GM21381 (cell line): ENCODE measurements around the gene DTWD2.
"Not testable (repeated sequence)": the region's sequence is repeated elsewhere in the genome, so short reads cannot be mapped to it uniquely, and the experiment has no call there.

Experiments used
- ATAC-seq: cut with Tn5 transposase; IDR thresholded peaks from one replicate; pipeline ENCODE4 v1.9.1; 2021; ENCODE audit warnings: mild to moderate bottlenecking, moderate library complexity; ENCODE audit not compliant: unreplicated experiment

Gene DTWD2

GRCh38 chr5:118953652-118954005 lies 34.7 kb downstream of the DTWD2 start:
- ATAC-seq: no peak

- ATAC-seq: no peak
These were observed 35.2 kb downstream of the DTWD2 start for GRCh38 chr5:118952992-118953651.

- ATAC-seq: not testable (repeated sequence)
These were observed 36.0 kb downstream of the DTWD2 start for GRCh38 chr5:118952306-118952705.

- not testable (repeated sequence) for ATAC-seq
These were observed 38.0 kb downstream of the DTWD2 start for GRCh38 chr5:118950354-118950753.

DNA sequence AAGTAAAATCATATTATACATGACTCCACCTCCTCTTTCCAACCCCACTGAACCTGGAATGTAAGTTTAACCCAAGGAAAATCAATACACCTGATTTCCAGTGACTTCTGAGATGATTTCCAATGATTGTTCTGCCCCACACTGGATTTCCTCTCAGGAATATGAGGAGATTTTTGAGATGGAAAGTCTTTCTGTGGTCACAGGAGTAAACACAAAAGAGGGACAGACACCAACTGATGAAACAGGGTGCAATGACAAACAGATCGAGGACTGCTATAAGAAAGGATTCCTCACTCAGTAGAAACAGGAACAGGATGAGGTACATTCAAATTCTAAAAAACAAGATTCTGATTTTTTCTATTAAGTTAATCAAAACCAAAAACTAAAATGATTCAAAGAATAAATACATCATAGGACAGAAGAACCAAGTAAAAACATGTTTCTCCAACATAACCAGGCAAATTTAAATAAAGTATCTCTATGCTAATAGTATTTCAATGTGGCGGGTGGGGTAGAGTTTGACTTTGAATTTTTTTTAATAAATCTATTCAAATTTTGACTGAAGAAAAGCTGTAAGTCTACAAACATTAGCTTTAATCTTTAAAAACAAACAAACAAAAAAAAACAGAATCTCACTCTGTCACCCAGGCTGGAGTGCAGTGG lies 42.1 kb downstream of the DTWD2 start:
- no peak for ATAC-seq

- ATAC-seq: peak; percentile 49
These were observed 50.8 kb downstream of the DTWD2 start for GRCh38 chr5:118937393-118938061.

DNA sequence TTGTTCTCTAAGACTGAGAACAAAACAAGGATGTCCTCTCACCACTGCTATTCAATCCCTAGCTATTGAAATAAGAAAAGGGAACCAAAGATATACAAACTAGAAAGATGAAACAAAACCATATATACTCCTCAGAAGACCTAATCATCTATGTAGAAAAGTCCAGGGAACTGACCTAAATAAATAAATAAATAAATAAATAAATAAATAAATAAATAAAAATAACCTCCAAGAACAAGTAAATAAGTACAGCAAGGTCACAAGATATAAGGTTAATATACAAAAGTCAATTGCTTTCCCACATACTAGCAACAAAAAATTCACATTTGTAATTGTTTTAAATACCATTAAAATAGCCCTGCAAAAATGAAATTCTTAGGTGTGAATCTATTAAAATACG lies 54.6 kb downstream of the DTWD2 start:
- ATAC-seq: no peak

DNA sequence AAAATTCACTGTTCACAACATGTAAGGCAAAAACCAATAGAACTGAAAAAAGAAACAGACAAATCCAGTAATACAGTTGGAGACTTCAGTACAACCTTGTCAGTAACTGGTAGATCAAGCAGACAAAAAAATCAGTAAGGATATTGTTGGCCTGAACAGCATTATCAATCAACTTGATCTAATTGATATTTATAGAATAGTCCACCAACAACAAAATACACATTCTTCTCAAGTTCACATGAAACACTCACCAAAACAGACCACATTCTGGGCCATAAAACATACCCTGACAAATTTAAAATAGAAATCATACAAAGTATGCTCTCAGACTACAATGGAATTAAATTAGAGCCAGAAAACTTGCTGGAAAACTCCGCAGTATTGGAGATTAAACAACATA lies 56.8 kb downstream of the DTWD2 start:
- ATAC-seq: no peak

DNA sequence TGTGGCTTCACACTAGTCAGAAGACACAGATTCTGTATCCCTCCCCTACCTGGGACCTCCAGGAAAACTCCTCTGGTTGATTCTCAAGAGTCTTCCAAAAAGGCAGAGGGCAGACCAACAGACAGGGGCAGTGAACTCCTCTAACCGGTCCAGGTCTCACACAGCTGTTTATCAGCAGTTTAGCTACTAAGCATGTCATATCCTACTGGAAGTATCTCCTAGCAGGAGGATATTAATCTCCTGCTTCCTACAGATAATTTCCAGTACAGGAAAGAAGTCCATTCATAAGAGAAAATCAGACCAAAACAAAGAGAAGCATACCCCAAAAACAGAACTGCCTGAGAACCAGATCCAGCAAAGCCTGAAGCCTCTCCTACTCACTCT lies 64.3 kb downstream of the DTWD2 start:
- ATAC-seq: no peak

- no peak for ATAC-seq
These were observed 64.9 kb downstream of the DTWD2 start for GRCh38 chr5:118923295-118924005.

DNA sequence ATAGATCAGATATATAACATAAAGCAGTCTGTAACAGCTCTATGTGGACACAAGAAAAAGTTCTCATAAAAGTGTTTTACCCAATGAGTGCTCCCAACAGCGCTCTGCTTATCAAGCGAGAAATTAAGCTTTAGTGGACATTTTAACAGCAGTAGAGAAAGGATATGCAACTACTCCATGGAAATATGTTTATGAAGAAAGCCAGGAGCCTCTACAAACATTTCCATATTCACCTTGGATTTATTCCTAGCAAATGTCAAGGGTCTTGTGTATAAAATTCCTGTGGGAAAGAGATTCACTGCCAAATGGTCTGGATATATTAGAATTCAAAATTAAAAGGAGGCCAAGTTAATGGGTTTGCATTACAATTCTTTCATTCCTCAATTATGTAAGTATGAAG lies 66.5 kb downstream of the DTWD2 start:
- no peak for ATAC-seq

DNA sequence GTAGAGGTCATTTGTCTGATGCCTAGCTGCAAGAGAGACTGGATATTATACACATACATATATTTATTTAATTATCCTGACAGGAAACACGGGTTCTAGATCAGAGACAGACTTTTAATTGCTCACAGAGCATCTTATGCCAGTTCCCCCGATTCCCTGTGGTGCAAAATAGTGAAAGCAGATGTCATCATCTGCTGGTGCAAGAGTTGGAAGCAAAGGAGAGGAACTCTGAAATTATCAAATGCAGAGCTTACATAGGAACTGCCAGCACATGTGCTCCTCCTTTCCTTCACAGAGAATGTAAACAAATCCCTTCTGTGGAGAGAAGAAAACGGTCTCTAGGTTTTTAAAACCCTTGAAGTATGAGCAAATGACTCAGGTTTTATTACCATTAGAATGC lies 69.3 kb downstream of the DTWD2 start:
- no peak for ATAC-seq

- no peak for ATAC-seq
These were observed 70.1 kb downstream of the DTWD2 start for GRCh38 chr5:118918232-118918631.

- not testable (repeated sequence) for ATAC-seq
These were observed 80.8 kb downstream of the DTWD2 start for GRCh38 chr5:118907536-118907935.

DNA sequence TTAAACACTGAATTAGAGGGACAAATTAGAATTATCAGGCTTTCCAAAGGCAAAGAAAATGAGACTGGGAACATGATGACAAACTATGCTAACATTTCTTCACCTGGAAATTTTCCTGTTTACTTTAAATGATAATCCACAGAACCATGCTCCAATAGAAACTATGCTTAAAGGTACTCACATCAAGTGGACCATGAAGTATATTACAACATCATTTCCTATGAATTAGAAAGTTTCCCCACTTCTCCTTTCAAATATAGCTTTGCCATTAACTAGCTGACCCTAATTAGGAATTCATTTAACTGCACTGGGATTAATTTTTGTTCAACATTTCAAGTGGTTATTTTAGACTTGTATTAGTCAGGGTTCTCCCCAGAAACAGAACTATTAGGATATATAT lies 81.4 kb downstream of the DTWD2 start:
- no peak for ATAC-seq

DNA sequence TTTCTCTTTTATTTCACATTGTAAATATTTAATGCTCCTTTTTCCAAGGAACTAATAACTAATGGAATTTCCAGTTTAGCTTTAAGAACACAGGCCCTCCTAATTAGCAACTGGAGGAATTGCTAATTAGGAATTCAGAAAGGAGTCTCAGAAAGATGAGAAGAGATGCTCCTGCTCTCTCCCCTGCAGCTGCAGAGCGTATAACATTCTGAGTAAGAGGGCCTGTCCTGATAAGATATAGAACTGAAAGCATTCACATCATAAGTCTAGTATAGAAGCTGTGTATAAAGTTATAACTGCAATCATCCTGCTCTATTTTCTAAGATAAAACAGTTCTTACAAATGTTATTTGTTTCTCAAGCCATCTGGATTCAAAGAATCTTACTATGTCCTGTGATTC lies 83.2 kb downstream of the DTWD2 start:
- no peak for ATAC-seq

GRCh38 chr5:118902656-118903438 lies 85.5 kb downstream of the DTWD2 start:
- ATAC-seq: no peak

DNA sequence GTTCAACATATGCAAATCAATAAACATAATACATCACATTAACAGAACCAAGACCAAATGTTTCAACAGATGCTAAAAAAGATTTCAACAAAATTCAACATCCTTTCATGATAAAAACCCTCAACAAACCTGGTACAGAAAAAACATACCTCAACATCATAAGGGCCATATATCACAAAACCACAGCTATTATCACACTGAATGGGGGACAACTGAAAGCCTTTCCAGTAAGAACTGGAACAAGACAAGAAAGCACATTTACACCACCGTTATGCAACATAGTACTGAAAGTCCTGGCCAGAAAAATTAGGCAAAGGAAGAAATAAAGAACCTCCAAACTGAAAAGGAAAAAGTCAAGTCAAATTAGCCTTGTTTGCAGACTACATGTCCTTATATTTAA lies 93.6 kb downstream of the DTWD2 start:
- no peak for ATAC-seq

DNA sequence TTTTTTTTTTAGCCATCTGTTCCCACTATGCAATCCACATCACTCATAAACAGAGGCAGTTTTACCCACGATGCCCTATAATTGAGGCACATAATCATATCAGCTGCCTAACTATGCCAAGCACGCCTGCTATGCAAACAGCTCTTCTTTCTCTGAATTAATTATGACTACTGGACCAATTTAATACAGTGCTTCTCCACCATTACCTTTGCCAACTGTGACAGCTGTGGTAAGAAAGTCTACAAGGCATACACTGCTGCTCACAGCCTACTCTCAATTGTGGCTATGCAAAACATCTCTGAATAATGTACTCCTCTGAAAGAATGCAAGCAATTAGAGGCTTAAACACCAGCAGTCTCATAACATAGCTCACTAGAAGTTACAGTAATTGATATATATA lies 97.1 kb downstream of the DTWD2 start:
- ATAC-seq: no peak

- ATAC-seq: no peak
These were observed 99.2 kb downstream of the DTWD2 start for GRCh38 chr5:118889165-118889564.

DNA sequence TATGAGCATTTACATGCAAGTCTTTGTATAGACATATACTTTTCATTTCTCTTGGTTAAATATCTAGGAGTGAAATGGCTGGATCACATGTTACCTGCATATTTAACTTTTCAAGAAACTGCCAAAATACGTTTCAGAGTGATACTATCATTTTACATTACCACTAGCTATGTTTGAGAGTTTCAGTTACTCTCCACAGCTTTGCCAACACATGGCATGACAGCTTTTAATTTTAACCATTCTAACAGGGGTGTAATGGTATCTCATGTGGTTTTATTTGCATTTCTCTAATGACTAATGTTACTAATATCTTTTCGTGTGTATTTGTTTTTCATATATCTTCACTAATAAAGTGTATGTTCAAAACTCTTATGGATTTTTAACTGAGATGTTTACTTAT lies 99.8 kb downstream of the DTWD2 start:
- ATAC-seq: no peak
